Left ventricle myocardium superior (tissue), 1 donor: Measurements from ENCODE around the gene MAST4. TPM values are rescaled to one million over a fixed set of nuclear protein-coding genes. Genes with fewer than 3 reads are reported as not detected.
"Not testable (repeated sequence)": the region's sequence is repeated elsewhere in the genome, so short reads cannot be mapped to it uniquely, and the experiment has no call there.

Source experiments
- ATAC-seq: fragments of 200-7000 bp; cut with Tn5 transposase; one replicate; pipeline ENCODE4 v1.9.1; 2020; ENCODE audit warnings: mild to moderate bottlenecking, moderate library complexity
- DNase-seq: peaks from one replicate; pipeline ENCODE4 v3.0.0-alpha.2; 2020
- intact Hi-C: fragments of 100-400 bp; cut with micrococcal nuclease; formaldehyde crosslinking; loops from one replicate; pipeline ENCODE4 v1.11.0; 2022
- total RNA-seq: library from RNA; stranded (reverse); fragmentation: NEBNext Ultra II Directional; extraction: Animal tissue kit (Norgen Biotek cat#: 25700); gene quantifications from one replicate; pipeline ENCODE4 v1.2.1, GENCODE V29; 2021
- donor health status: DM: no; HTN: yes; CAD: no; lungs with severe emphysema.

Gene MAST4
- total RNA-seq, 1 donor from 2014 or later = 51.5 TPM

GRCh38 chr5:66675406-66675805, 79.2 kb downstream of the MAST4 start:
- intact Hi-C loops = no loop called here
- ATAC-seq = no peak
- DNase-seq = no peak

DNA sequence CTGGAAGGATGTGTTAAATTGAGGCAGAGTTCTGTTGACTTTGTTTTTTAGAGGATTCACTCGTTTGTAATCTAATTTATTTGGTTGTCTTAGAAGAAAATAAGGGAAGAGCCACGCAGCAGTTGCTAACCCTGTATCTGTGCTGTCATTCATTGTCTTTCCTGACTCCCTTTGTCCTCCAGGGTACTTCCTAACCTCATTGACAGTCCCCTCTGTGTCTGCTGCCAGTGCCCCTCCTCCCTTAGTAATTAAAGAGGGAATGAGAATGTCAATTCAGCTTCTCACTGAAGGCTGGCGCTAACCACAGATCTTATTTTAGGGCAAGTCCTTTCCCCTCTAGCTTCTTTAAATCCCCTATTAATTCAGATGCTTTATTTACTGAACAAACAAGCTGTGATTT, 84.0 kb downstream of the MAST4 start:
- intact Hi-C loops = no loop called here
- ATAC-seq (no peak), DNase-seq (no peak)

GRCh38 chr5:66680804-66681203, 84.6 kb downstream of the MAST4 start:
- intact Hi-C loops = no loop called here
- DNase-seq (no peak), ATAC-seq (no peak)

GRCh38 chr5:66684663-66685062, 88.5 kb downstream of the MAST4 start:
- intact Hi-C loops = no loop called here
- no peak for ATAC-seq

DNA sequence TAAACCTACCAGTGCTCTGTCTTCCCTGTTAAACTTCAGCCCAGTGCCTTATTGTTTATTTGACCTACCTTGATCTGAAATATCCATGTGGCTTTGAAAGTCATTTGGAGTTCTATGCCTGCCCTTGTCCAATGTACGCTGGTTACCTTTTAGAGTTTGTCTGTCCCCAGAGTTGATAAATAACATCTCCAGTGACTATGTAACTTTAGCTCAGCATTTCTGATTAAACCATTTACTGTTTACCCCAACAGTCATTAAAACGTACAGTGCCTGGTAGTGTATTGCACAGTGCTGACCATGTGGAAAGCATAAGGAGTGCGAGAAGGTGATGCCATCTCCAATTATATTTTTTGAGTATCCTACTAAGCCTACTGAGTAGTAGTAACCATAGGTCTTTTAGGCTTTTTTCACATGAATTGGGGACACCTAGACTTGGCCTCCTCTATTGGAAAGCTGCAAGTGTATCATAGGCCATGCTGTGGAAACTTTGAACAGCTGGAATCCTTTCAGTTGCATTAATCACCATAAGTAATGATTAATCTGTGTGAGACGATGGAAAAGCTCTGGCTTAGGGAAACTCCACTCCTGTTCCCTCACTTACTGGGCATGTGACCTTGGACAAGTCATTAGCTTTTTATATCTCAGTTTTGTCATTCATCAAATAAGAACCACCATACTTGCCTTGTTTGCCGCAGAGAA, 93.5 kb downstream of the MAST4 start:
- intact Hi-C loops = no loop called here
- DNase-seq (no peak), ATAC-seq (no peak)

More at GRCh38 chr5:66684663-66685062, 88.5 kb downstream of the MAST4 start:
- no peak for DNase-seq

- ATAC-seq = no peak
- intact Hi-C loops = no loop called here
Measured at GRCh38 chr5:66694036-66694435, 97.8 kb downstream of the MAST4 start.

DNA sequence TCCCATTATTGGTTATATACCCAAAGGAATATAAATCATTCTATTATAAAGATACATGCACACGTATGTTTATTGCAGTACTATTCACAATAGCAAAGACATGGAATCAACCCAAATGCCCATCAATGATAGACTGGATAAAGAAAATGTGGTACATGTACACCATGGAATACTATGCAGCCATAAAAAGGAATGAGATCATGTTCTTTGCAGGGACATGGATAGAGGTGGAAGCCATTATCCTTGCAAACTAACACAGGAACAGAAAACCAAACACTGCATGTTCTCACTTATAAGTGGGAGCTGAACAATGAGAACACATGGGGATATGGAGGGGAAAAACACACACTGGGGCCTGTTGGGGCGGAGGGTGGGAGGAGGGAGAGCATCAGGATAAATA, 99.6 kb downstream of the MAST4 start:
- ATAC-seq, intact Hi-C loops, DNase-seq: not testable (repeated sequence)

More at GRCh38 chr5:66694036-66694435, 97.8 kb downstream of the MAST4 start:
- no peak for DNase-seq

DNA sequence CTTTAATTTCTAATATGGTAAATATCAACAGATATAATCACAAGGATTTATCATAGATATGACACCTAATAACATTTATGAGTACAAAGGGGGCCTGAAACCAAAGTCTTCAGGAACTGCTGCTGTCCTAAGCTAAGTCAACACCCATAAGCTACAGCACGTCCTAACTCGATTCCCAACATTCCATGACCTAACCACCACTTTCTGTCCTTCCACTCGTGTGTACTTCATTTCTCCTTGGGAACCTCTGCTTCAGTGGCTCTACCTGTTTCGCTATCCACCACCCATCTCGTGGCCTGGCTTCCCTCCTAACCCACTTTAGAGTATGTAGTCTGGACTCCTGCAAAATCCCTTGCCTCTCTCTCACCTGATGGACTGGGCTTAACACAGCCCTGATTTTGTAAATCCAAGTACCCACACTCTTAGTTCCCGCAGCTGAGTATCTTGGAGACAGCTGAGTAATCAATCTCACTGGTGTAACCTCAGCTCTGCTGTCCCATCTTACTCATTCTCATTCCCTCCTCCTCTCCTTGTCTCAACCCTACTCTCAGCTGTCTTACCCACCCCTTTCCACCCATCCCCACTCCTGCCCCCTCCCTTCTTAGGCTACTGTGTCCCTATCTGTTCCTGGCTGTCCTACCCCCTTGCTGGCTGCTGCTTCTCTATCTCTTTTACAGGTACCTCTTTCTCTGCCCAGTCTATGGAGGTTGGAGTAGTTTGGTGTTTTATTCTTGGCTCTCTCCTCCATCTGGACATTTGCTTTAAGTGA, 101.8 kb downstream of the MAST4 start:
- DNase-seq (no peak), ATAC-seq (peak; percentile 24)
- intact Hi-C loops = no loop called here

DNA sequence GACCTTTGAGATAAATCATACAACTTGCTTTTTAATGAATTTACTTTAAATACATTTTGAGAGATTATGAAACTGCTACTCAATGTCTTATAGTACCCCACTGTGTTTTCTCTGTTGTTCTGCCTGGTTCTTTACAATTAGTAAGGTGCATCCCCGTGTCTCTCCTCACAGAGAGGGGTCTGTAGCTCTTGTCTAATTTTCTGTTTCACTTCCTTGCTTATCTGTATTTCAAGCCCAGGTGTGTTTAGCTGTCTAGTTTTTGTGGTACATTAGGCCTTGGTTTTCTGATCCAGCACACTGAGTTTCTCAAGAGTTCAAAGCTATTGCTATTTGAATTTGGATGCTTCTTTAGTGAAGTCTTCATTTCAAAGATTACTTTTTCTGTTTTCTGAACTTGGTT, 105.1 kb downstream of the MAST4 start:
- no peak for ATAC-seq
- no peak for DNase-seq
- intact Hi-C loops = no loop called here

- intact Hi-C loops = no loop called here
- DNase-seq = no peak
- ATAC-seq = no peak
Measured at GRCh38 chr5:66702426-66702825, 106.2 kb downstream of the MAST4 start.

- intact Hi-C loops = no loop called here
- no peak for ATAC-seq
- DNase-seq = no peak
Measured at GRCh38 chr5:66704790-66705425, 108.7 kb downstream of the MAST4 start.

DNA sequence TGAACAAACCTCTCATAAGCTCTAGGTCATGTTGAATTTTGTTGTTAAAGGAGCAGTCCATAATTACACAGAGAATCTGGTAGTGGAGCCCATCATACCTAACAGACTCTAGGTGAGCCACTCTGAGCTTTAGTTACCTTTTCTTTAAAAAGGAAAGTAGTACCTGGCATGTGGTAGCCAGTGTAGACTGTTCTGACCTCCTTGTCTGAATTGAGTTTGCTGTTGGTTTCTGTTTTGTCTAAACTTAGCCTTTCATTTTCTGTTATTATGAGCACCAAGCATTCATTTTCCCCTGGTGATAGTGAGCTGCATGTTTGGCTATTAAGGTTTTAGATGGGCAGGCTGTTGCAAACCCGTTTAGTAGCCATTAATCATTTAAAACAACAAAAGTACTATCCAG, 112.2 kb downstream of the MAST4 start:
- DNase-seq (no peak), ATAC-seq (no peak)
- intact Hi-C loops = no loop called here

DNA sequence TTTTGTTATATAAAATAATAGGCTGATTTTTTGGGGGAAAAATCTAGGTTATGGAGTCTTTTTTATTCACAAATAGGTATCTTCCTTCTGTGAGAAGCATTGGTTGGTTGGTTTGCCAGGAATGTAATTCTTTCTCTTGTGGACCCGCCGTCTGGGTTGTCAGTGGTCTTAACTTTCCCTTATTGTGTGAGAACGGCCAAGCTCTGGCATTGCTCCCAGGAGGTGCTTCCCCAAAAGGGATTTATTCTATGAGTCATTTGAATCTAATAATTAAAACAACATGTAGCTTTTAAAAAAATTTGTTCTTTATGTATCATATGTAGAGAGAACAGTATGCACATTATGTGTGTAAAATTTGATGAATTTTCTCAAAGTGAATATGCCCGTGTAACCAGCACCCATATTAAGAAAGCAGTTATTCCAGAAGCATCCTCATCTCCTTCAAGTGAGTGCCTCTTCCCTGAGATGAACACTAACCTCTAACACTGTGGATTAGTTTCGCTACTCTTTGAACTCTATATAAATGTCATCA, 114.4 kb downstream of the MAST4 start:
- intact Hi-C loops = no loop called here
- ATAC-seq = no peak
- no peak for DNase-seq

GRCh38 chr5:66713998-66714397, 117.8 kb downstream of the MAST4 start:
- no peak for DNase-seq
- intact Hi-C loops = no loop called here
- no peak for ATAC-seq

DNA sequence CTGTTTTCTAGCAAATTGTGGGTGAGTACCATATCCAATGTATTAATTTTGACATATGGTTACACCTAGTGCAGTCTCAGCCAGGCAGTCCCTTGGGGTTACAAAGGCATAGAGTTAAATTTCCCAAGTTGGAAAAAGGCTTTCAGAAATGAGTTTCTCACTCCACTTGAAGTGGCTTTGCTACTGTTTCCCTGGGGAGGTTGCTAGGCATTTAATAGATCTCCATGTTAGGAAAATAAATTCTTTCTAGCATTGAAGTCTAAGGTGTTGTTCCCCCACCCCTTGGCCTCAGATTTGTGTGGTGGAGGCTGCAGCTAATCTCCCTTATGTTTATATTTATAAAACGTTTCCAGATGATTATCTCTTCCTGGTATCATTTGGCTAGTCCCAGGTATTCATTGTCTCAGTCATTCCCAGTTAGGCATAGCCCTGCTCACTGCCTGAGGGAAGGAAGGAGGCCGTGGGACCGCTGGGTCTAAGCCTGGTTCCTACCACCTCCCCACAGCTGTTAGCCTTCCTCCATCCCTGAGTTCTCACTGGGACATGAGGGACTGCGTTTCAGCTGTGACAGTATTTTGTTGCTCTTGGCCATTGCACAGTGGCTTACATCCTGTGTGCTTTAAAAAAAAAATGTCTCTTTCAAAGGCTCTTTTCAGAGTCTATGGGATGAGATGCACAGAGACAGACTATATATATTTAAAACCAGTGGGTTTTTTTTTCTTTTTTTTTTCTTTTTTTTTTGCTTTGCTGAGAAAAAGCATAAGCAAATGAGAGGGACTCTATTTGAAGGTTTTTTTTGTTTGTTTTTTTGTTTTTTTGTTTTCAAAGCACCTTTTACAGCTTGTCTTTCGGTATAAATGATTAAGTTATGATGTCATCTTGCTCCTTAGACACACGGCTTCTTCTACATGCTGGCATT, 121.5 kb downstream of the MAST4 start:
- intact Hi-C loops = no loop called here
- DNase-seq (peak; percentile 35), ATAC-seq (peak; percentile 88)

GRCh38 chr5:66718374-66719002, 122.3 kb downstream of the MAST4 start:
- intact Hi-C loops = no loop called here
- no peak for DNase-seq
- ATAC-seq = peak; percentile 29

DNA sequence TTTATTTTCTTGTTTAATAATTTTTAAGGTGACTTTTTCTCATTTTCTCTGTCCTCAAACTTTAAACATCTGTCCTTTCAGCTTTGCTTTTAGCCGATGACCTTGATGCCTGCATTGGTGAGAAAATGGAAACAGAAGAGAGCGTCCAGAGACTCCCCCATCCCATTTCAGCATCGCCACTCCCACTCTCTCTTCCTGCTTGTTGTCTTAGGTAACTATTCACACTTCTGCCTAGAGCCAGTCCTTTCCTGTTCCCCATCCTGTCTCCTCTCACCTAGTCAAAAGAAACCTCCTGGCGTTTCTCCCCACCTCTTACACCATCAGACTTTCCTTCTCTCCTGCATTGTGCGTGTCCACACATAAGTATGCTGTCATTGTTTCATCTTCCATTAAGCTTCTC, 124.6 kb downstream of the MAST4 start:
- ATAC-seq (no peak), DNase-seq (no peak)
- intact Hi-C loops = no loop called here

GRCh38 chr5:66722686-66723085, 126.5 kb downstream of the MAST4 start:
- intact Hi-C loops = no loop called here
- ATAC-seq (no peak), DNase-seq (no peak)
